ENCODE measurements around the gene GPR52.

GRCh38 chr1:174465855-174466254 is 18.1 kb downstream of the GPR52 start:
- TF ChIP-seq POLR2A (IDR thresholded peaks at IDR 0.05) = no peak
- TF ChIP-seq CTCF (IDR thresholded peaks at IDR 0.05) = no peak
